ENCODE results near the gene CFAP70. TPM values are rescaled to one million over a fixed set of nuclear protein-coding genes. Genes with fewer than 3 reads are reported as not detected.

The CFAP70 gene
- total RNA-seq, 2 experiments from 2014 or later, result 0.51 to 0.59 TPM

DNA sequence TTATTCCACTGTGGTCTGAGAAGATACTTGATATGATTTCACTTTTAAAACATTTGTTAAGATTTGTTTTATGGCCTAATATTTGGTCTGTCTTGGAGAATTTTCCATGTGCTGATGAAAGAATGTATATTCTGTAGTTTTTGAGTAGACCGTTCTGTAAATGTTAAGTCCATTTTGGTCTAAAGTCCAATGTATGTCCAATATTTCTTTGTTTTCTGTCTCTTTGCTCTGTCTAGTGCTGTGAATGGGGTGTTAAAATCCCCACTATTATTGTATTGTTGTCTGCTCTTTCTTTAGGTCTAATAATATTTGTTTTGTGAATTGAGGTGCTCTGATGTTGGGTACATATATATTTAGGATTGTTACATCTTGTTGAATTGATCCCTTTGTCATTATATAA, 142.9 kb downstream of the CFAP70 start:
- H3K27me3 Mint-ChIP-seq, result no peaks in the 10 kb centered on the region
- DNase-seq (no peak), ATAC-seq (no peak)
- intact Hi-C loops (cut with micrococcal nuclease), result no loop called here
- TF ChIP-seq, protein P1, sequence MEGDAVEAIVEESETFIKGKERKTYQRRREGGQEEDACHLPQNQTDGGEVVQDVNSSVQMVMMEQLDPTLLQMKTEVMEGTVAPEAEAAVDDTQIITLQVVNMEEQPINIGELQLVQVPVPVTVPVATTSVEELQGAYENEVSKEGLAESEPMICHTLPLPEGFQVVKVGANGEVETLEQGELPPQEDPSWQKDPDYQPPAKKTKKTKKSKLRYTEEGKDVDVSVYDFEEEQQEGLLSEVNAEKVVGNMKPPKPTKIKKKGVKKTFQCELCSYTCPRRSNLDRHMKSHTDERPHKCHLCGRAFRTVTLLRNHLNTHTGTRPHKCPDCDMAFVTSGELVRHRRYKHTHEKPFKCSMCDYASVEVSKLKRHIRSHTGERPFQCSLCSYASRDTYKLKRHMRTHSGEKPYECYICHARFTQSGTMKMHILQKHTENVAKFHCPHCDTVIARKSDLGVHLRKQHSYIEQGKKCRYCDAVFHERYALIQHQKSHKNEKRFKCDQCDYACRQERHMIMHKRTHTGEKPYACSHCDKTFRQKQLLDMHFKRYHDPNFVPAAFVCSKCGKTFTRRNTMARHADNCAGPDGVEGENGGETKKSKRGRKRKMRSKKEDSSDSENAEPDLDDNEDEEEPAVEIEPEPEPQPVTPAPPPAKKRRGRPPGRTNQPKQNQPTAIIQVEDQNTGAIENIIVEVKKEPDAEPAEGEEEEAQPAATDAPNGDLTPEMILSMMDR (IDR thresholded peaks at IDR 0.05), result no peak
- H3K4me3 Mint-ChIP-seq, result no peak overlapping the region
- CTCF ChIA-PET, result no interaction called here
- H3K36me3 Mint-ChIP-seq (ENCODE audit: low read depth), result peaks cover 35% of the 10 kb centered on the region
- POLR2A ChIA-PET, result no interaction called here
- no peaks in the 10 kb centered on the region for H3K4me1 Mint-ChIP-seq (ENCODE audit: low read depth)
- H3K27ac Mint-ChIP-seq, result no peak overlapping the region
- H3K9me3 Mint-ChIP-seq, result no peaks in the 10 kb centered on the region

DNA sequence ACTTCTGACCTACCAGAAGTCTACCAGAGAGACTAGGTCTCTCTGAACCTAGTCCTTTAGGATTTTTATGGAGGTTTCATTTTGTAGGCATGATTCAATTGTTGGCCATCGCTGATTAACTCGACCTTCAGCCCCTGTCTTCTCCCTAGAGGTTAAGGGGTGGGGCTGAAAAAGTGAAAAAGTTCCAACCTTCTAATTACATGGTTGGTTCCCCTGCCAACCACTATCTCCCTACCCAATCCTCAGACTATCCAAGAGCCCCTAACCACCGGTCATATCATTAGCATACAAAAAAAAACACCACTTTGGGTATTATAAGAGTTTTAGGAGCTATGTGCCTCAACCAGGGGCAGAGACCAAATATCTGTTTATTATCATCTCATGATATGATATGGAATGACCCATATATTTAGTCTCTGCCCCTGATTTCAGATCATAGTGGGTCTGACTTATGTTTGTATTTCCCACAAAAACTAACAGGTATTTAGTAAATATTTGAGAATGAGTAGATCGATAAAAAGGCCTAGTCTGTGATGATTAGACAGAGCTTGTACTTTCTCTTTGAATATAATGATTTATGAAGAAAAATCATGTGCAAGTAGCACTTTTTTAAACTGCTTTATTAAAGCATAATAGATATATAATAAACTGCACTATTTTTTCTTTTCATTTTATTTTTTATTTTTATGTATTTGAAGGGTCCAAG, 147.4 kb downstream of the CFAP70 start:
- Mint-ChIP-seq H3K9me3 (no peaks in the 10 kb centered on the region), H3K27me3 (no peaks in the 10 kb centered on the region), H3K36me3 (ENCODE audit: low read depth) (peaks cover 23% of the 10 kb centered on the region), H3K27ac (no peak overlapping the region), H3K4me3 (no peak overlapping the region), H3K4me1 (ENCODE audit: low read depth) (no peaks in the 10 kb centered on the region)
- intact Hi-C loops (cut with micrococcal nuclease), result no loop called here
- ATAC-seq (no peak), DNase-seq (no peak)
- POLR2A ChIA-PET, result no interaction called here
- TF ChIP-seq, protein P1 (IDR thresholded peaks at IDR 0.05), result no peak
- CTCF ChIA-PET, result interaction anchor here (1.2 kb wide), 1 partner anchor 8 kb away, joined by 5 read pairs; no protein-coding TSS in a partner anchor

DNA sequence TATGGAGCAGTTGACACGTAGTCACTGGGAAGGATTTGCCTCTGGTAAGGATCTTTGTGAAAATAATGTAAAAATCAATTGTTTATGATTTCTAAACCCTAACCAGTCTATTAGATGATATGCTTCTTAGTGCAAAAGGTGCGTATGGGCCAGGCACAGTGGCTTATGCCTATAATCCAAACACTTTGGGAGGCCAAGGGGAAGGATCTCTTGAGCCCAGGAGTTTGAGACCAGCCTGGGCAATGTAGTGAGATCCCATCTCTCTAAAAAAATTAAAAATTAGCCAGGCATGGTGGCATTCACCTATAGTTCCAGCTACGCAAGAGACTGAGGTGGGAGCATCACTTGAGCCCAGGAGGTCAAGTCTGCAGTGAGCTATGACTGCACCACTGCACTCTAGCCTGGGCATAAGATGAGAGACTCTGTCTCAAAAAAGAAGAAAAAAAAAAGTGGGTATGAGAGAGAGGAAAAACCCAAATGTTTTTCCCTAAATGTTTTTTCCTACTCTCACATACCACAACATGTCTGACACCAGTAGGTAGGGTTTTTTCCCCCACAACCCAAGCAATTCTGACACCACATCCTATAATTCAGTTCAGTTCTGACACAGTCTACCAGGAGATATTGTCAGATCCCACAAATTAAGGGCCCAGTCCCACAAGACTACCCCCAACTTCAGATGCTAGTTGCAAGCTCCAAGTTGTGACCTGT, 148.1 kb downstream of the CFAP70 start:
- Mint-ChIP-seq H3K4me1 (ENCODE audit: low read depth) (no peaks in the 10 kb centered on the region), H3K36me3 (ENCODE audit: low read depth) (peaks cover 22% of the 10 kb centered on the region), H3K4me3 (no peak overlapping the region), H3K27ac (no peak overlapping the region), H3K9me3 (peaks cover 4% of the 10 kb centered on the region), H3K27me3 (no peaks in the 10 kb centered on the region)
- intact Hi-C loops (cut with micrococcal nuclease), result no loop called here
- no peak for DNase-seq
- ATAC-seq, result no peak
- TF ChIP-seq, protein P1 (IDR thresholded peaks at IDR 0.05), result no peak
- ChIA-PET CTCF (interaction anchor here (1.2 kb wide), 1 partner anchor 8 kb away, joined by 5 read pairs; no protein-coding TSS in a partner anchor), POLR2A (interaction anchor here (1.0 kb wide), 1 partner anchor 8 kb away, joined by 3 read pairs; no protein-coding TSS in a partner anchor)

- Mint-ChIP-seq H3K27me3 (no peaks in the 10 kb centered on the region), H3K9me3 (peaks cover 4% of the 10 kb centered on the region), H3K27ac (no peak overlapping the region), H3K4me3 (no peak overlapping the region), H3K4me1 (ENCODE audit: low read depth) (no peaks in the 10 kb centered on the region), H3K36me3 (ENCODE audit: low read depth) (peaks cover 22% of the 10 kb centered on the region)
- ATAC-seq (no peak), DNase-seq (no peak)
- ChIA-PET POLR2A (interaction anchor here (1.0 kb wide), 1 partner anchor 9 kb away, joined by 3 read pairs; no protein-coding TSS in a partner anchor), CTCF (interaction anchor here (0.6 to 1.2 kb wide), 2 partner anchors 9 to 29 kb away, joined by 3 to 5 read pairs; no protein-coding TSS in a partner anchor)
- intact Hi-C loops (cut with micrococcal nuclease), result no loop called here
- TF ChIP-seq, protein P1 (IDR thresholded peaks at IDR 0.05), result no peak
Observed at GRCh38 chr10:73209705-73210104, 149.0 kb downstream of the CFAP70 start.

GRCh38 chr10:73207883-73208282, 150.8 kb downstream of the CFAP70 start:
- Mint-ChIP-seq H3K4me3 (no peak overlapping the region), H3K36me3 (ENCODE audit: low read depth) (peaks cover 10% of the 10 kb centered on the region), H3K9me3 (peaks cover 4% of the 10 kb centered on the region), H3K27ac (no peak overlapping the region), H3K27me3 (no peaks in the 10 kb centered on the region), H3K4me1 (ENCODE audit: low read depth) (no peaks in the 10 kb centered on the region)
- no peak for ATAC-seq
- no peak for DNase-seq
- intact Hi-C loops (cut with micrococcal nuclease), result no loop called here
- TF ChIP-seq, protein P1 (IDR thresholded peaks at IDR 0.05), result no peak
- CTCF ChIA-PET, result interaction anchor here (1.0 kb wide), 1 partner anchor 49 kb away, joined by 3 read pairs; no protein-coding TSS in a partner anchor
- POLR2A ChIA-PET, result no interaction called here

All from activated CD8-positive, alpha-beta T cell treated with anti-CD3 and anti-CD28 coated beads for 36 hours (primary cell).